A673 (cell line): ENCODE measurements around the gene SH3TC1. TPM values are rescaled to one million over a fixed set of nuclear protein-coding genes. Genes with fewer than 3 reads are reported as not detected.

ENCODE experiments used
- BruUV-seq: library from RNA; stranded (reverse); fragments of 400-500 nt; replicated peaks from 2 replicates; lab custom pipeline; 2021; lab: Mats Ljungman, UMichigan
- CTCF ChIA-PET: fragments of 300-600 bp; sonication (Branson Sonifier 250); formaldehyde crosslinking; loops from one replicate; lab custom pipeline; 2022; ENCODE audit warnings: antibody characterized with exemption; lab: Charles Lee
- POLR2A ChIA-PET: fragments of 300-600 bp; sonication (Branson Sonifier 250); formaldehyde crosslinking; loops from one replicate; lab custom pipeline; 2022; ENCODE audit warnings: antibody characterized with exemption; ENCODE audit not compliant: low non-redundant PET; lab: Charles Lee
- DNase-seq: peaks from one replicate; pipeline ENCODE4 v3.0.0-alpha.2; 2015; ENCODE audit warnings: low spot score
- H3K27ac ChIP-seq: fragments of 200-600 bp; sonication (generic); 2 replicates; pipeline ENCODE4 v1.5.1; 2016; ENCODE audit warnings: mixed run types, low read depth, mild to moderate bottlenecking, mixed read lengths, antibody characterized with exemption, low read length; ENCODE audit not compliant: poor library complexity, severe bottlenecking
- H3K27me3 ChIP-seq: fragments of 200-600 bp; sonication (generic); replicated peaks from 2 replicates; pipeline ENCODE4 v1.6.1; 2017; ENCODE audit warnings: mixed run types, low read depth, mild to moderate bottlenecking, mixed read lengths, antibody characterized with exemption, low read length; ENCODE audit not compliant: insufficient read depth, poor library complexity
- H3K36me3 ChIP-seq: fragments of 200-600 bp; sonication (generic); 2 replicates; pipeline ENCODE4 v1.6.1; 2016; ENCODE audit warnings: mixed run types, mild to moderate bottlenecking, mixed read lengths, antibody characterized with exemption, low read length; ENCODE audit not compliant: insufficient read depth, poor library complexity, severe bottlenecking
- H3K4me1 ChIP-seq: fragments of 200-600 bp; sonication (generic); 2 replicates; pipeline ENCODE4 v1.6.1; 2017; ENCODE audit warnings: mixed run types, mild to moderate bottlenecking, mixed read lengths, antibody characterized with exemption, low read length; ENCODE audit not compliant: insufficient read depth, poor library complexity, severe bottlenecking
- H3K4me3 ChIP-seq: fragments of 200-600 bp; sonication (generic); 2 replicates; pipeline ENCODE4 v1.5.1; 2016; ENCODE audit warnings: low read depth, mixed run types, mild to moderate bottlenecking, mixed read lengths, low read length; ENCODE audit not compliant: poor library complexity, severe bottlenecking
- H3K9me3 ChIP-seq: fragments of 200-600 bp; sonication (generic); 2 replicates; pipeline ENCODE4 v1.6.1; 2016; ENCODE audit warnings: mixed run types, low read depth, mild to moderate bottlenecking, mixed read lengths, antibody characterized with exemption, low read length; ENCODE audit not compliant: poor library complexity, severe bottlenecking
- EZH2 ChIP-seq: fragments of 200-600 bp; sonication (generic); IDR thresholded peaks from 2 replicates; pipeline ENCODE4 v1.6.1; 2017; ENCODE audit warnings: borderline replicate concordance, low read depth, mild to moderate bottlenecking, mixed read lengths, antibody characterized with exemption, low read length; ENCODE audit not compliant: poor library complexity, severe bottlenecking
- intact Hi-C: fragments of 100-400 bp; cut with micrococcal nuclease; formaldehyde crosslinking; loops from one replicate; pipeline ENCODE4 v1.10.0; 2022; ENCODE audit not compliant: unreplicated experiment
- total RNA-seq: library from RNA; stranded (reverse); gene quantifications from 2 replicates; pipeline ENCODE4 v1.2.3, GENCODE V29; 2021
- TF ChIP-seq, protein P1 (sequence below): fragments of 300-800, 200-600 bp; sonication (generic); conservative IDR thresholded peaks from 2 replicates; pipeline ENCODE4 v1.5.1; 2017; ENCODE audit warnings: low read depth, mild to moderate bottlenecking, antibody characterized with exemption, low read length, moderate library complexity, mixed read lengths

The SH3TC1 gene
- total RNA-seq, 1 experiment from 2014 or later: 0.71 TPM

DNA sequence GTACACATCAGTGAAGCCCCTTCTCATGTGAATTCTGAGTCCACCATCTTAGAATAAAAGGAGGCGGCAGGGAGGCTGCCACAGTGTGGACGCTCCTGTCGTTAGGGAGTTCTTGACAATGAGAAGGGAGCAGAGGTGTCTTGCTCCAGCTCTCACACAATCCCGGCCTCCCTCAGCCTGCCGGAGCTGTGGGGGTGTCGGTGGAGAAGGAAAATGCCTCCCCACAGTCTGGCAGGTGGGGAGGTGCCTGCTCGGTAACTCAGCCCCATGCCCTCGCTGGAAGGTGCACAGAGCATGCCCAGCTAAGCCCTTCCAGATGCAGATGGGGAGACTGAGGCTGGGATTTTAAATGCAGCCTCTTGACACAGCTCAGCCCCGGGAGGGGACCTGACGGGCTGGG lies 20.0 kb upstream of the SH3TC1 start:
- POLR2A ChIA-PET: no interaction called here

DNA sequence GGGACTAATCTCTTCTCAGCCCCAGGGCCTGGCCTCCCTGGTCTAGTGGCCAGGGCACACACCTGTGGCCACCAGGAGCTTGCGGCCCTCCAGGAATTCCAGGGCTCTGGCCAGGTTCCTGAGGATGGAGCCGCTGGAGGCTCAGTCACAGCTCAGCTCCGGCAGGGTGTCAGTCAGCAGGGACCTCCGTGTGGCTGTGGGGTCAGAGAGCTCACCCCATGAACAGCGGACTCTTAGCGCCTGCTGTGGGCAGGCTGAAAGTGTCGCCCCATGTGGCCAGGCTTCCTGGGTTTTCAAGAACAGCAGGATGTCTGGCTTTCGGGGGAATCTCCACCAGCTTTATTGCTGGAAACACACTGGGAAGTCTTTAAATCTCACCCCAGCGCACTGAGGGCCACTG lies 19.3 kb upstream of the SH3TC1 start:
- TF ChIP-seq EZH2: no peak
- TF ChIP-seq, protein P1, sequence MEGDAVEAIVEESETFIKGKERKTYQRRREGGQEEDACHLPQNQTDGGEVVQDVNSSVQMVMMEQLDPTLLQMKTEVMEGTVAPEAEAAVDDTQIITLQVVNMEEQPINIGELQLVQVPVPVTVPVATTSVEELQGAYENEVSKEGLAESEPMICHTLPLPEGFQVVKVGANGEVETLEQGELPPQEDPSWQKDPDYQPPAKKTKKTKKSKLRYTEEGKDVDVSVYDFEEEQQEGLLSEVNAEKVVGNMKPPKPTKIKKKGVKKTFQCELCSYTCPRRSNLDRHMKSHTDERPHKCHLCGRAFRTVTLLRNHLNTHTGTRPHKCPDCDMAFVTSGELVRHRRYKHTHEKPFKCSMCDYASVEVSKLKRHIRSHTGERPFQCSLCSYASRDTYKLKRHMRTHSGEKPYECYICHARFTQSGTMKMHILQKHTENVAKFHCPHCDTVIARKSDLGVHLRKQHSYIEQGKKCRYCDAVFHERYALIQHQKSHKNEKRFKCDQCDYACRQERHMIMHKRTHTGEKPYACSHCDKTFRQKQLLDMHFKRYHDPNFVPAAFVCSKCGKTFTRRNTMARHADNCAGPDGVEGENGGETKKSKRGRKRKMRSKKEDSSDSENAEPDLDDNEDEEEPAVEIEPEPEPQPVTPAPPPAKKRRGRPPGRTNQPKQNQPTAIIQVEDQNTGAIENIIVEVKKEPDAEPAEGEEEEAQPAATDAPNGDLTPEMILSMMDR: no peak
- CTCF ChIA-PET: no interaction called here
- no peak overlapping the region for H3K4me3 ChIP-seq
- no peaks in the 10 kb centered on the region for H3K27me3 ChIP-seq
- H3K4me1 ChIP-seq: peaks cover 7% of the 10 kb centered on the region
- H3K9me3 ChIP-seq: no peaks in the 10 kb centered on the region
- POLR2A ChIA-PET: no interaction called here
- no peaks in the 10 kb centered on the region for H3K36me3 ChIP-seq
- BruUV-seq: no TSS peak
- intact Hi-C loops: no loop called here
- DNase-seq: no peak
- H3K27ac ChIP-seq: no peak overlapping the region

More for the DNA sequence above, 20.0 kb upstream of the SH3TC1 start:
- no peak overlapping the region for H3K4me3 ChIP-seq
- BruUV-seq: no TSS peak
- no peak for DNase-seq
- H3K36me3 ChIP-seq: no peaks in the 10 kb centered on the region
- TF ChIP-seq EZH2: no peak
- TF ChIP-seq, protein P1: no peak
- H3K4me1 ChIP-seq: peaks cover 7% of the 10 kb centered on the region
- no peaks in the 10 kb centered on the region for H3K9me3 ChIP-seq
- intact Hi-C loops: no loop called here
- no peak overlapping the region for H3K27ac ChIP-seq
- CTCF ChIA-PET: no interaction called here
- no peaks in the 10 kb centered on the region for H3K27me3 ChIP-seq

DNA sequence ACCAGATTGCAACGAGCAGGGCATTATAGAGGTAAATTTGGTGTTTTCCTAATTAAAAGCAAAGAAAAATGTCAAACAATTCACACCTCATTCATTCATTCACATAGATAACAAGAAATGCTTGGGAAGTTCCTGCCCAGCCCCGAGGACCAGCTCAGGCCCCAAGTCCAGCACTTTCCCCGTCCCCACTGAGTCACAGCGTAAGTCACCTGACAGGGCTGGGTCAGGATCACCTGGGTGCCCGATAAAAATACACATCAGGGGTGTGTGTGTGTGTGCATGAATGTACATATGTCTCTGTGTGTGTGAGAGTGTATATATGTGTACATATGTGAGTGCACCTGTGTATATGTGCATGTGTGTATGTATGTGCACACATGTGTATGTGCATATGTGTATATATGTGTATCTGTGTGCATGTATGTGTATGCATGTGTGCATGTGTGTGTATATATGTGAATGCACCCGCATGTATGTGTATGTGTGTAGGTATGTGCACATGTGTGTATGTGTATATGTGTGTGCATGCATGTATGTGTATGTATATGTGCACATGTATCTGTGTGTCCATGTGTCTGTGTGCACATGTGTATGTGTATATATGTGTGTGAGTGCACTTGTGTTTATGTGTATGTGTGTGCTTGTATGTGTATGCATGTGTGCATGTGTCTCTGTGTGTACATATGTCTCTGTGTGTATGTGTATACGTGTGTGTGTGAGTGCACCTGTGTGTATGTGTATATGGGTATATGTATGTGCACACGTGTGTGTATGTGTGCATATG lies 18.6 kb upstream of the SH3TC1 start:
- Histone ChIP-seq H3K27ac (no peak overlapping the region), H3K4me1 (peaks cover 7% of the 10 kb centered on the region), H3K9me3 (no peaks in the 10 kb centered on the region), H3K4me3 (no peak overlapping the region), H3K27me3 (no peaks in the 10 kb centered on the region), H3K36me3 (no peaks in the 10 kb centered on the region)
- no TSS peak for BruUV-seq
- TF ChIP-seq EZH2: no peak
- TF ChIP-seq, protein P1: no peak
- intact Hi-C loops: no loop called here
- ChIA-PET POLR2A (no interaction called here), CTCF (no interaction called here)
- DNase-seq: no peak
